CD4-positive, alpha-beta memory T cell (primary cell): Measurements from ENCODE around the gene TTC6. TPM values are rescaled to one million over a fixed set of nuclear protein-coding genes. Genes with fewer than 3 reads are reported as not detected.

Experiments
- CTCF ChIA-PET: fragments of 350-600 bp; sonication (Branson Sonifier 250); formaldehyde crosslinking; loops from one replicate; lab custom pipeline; 2021; ENCODE audit warnings: inconsistent platforms; ENCODE audit not compliant: partially characterized antibody; lab: Charles Lee
- POLR2A ChIA-PET: fragments of 350-600 bp; sonication (Branson Sonifier 250); formaldehyde crosslinking; loops from one replicate; lab custom pipeline; 2021; ENCODE audit not compliant: partially characterized antibody; lab: Charles Lee
- DNase-seq, 5 donors: peaks; one replicate each; pipeline versions ENCODE4 v3.0.0 to v3.0.0-alpha.2; 2020 to 2022; ENCODE audit warnings: mixed read lengths in 1 of 5
- H3K27ac ChIP-seq: one replicate; pipeline ENCODE4 v1.7.0; 2013; ENCODE audit warnings: low read depth, low read length
- H3K27me3 ChIP-seq: 2 replicates; pipeline ENCODE4 v1.7.0; 2013; ENCODE audit warnings: mild to moderate bottlenecking, low read length, moderate library complexity; ENCODE audit not compliant: insufficient read depth
- H3K36me3 ChIP-seq: 2 replicates; pipeline ENCODE4 v1.7.0; 2013; ENCODE audit warnings: mild to moderate bottlenecking, low read length, moderate library complexity; ENCODE audit not compliant: insufficient read depth
- H3K4me1 ChIP-seq: 2 replicates; pipeline ENCODE4 v1.7.0; 2013; ENCODE audit warnings: mild to moderate bottlenecking, low read length, moderate library complexity; ENCODE audit not compliant: insufficient read depth
- H3K4me3 ChIP-seq, 2 donors: one replicate each; pipeline ENCODE4 v1.7.0; 2013; ENCODE audit warnings: low read length in 2 of 2, mild to moderate bottlenecking in 1 of 2
- H3K9me3 ChIP-seq, 2 donors: one replicate each; pipeline ENCODE4 v1.7.0; 2013; ENCODE audit warnings: low read length in 2 of 2, control low read depth in 1 of 2; ENCODE audit not compliant: control insufficient read depth in 1 of 2
- H3K27ac Mint-ChIP-seq, 7 donors: one replicate each; pipeline ENCODE4 v1.8.0; 2020 to 2021; ENCODE audit warnings: mixed read lengths in 7 of 7, mild to moderate bottlenecking in 6 of 7, inconsistent platforms in 3 of 7, moderate library complexity in 3 of 7
- H3K27me3 Mint-ChIP-seq, 2 donors: one replicate each; pipeline ENCODE4 v1.8.0; 2020 to 2021; ENCODE audit warnings: mixed read lengths in 2 of 2
- H3K36me3 Mint-ChIP-seq, 2 donors: one replicate each; pipeline ENCODE4 v1.8.0; 2020 to 2021; ENCODE audit warnings: mixed read lengths in 2 of 2, inconsistent platforms in 1 of 2, mild to moderate bottlenecking in 1 of 2
- H3K4me1 Mint-ChIP-seq, 4 donors: one replicate each; pipeline ENCODE4 v1.8.0; 2020 to 2021; ENCODE audit warnings: mixed read lengths in 4 of 4, mild to moderate bottlenecking in 1 of 4
- H3K4me3 Mint-ChIP-seq, 8 donors: one replicate each; pipeline ENCODE4 v1.8.0; 2020 to 2021; ENCODE audit warnings: mixed read lengths in 8 of 8, mild to moderate bottlenecking in 7 of 8, moderate library complexity in 6 of 8, inconsistent platforms in 3 of 8
- H3K9me3 Mint-ChIP-seq, 8 donors: one replicate each; pipeline ENCODE4 v1.8.0; 2020 to 2021; ENCODE audit warnings: mixed read lengths in 8 of 8, mild to moderate bottlenecking in 5 of 8, inconsistent platforms in 3 of 8, moderate library complexity in 1 of 8
- intact Hi-C: fragments of 100-400 bp; cut with micrococcal nuclease; formaldehyde crosslinking; loops from one replicate; pipeline ENCODE4 v1.15.1; 2023
- polyA plus RNA-seq, 2 donors: library from polyadenylated mRNA; unstranded; fragments of 300-500 nt; fragmentation: Illumina TruSeq; gene quantifications; one replicate each; pipeline ENCODE4 v1.2.3, GENCODE V29; 2021
- total RNA-seq, 2 experiments: library from RNA; stranded (reverse); gene quantifications; one replicate each; pipeline ENCODE4 v1.2.3, GENCODE V29; 2021

TTC6 gene
- total and polyA plus RNA-seq, 4 experiments from 2014 or later, result not detected

DNA sequence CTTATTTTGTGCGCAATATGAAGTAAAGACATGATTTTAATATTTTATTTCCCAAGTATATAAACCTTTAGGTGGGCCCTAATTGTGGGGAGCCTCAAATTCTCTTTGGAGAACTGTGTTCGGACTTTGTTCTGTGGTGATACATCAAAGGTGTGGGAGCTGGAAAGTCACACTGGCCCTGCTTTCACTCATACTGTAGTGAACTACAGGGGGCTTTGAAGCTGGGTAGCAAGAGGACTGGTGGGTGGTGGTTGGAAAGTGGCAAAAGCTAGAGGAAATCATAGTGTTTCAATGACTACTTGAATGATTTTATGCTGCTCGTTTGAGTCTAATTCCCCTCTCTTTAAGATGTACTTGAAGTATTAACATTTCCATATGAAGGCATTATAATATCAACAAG, 13.2 kb downstream of the TTC6 start:
- no peaks in the 10 kb centered on the region for H3K27me3 ChIP-seq
- Mint-ChIP-seq H3K27ac (no peak overlapping the region), H3K9me3 (peaks cover 0 to 37% (median 19%) of the 10 kb centered on the region in 8 donors), H3K36me3 (no peaks in the 10 kb centered on the region), H3K27me3 (peaks cover 9 to 17% of the 10 kb centered on the region in 2 donors), H3K4me3 (no peak overlapping the region), H3K4me1 (no peaks in the 10 kb centered on the region)
- no peak for DNase-seq
- H3K36me3 ChIP-seq, result no peaks in the 10 kb centered on the region
- intact Hi-C loops, result no loop called here
- H3K4me1 ChIP-seq, result no peaks in the 10 kb centered on the region
- H3K9me3 ChIP-seq, result no peaks in the 10 kb centered on the region
- POLR2A ChIA-PET, result no interaction called here
- H3K27ac ChIP-seq, result no peak overlapping the region
- CTCF ChIA-PET, result no interaction called here
- H3K4me3 ChIP-seq, result no peak overlapping the region

DNA sequence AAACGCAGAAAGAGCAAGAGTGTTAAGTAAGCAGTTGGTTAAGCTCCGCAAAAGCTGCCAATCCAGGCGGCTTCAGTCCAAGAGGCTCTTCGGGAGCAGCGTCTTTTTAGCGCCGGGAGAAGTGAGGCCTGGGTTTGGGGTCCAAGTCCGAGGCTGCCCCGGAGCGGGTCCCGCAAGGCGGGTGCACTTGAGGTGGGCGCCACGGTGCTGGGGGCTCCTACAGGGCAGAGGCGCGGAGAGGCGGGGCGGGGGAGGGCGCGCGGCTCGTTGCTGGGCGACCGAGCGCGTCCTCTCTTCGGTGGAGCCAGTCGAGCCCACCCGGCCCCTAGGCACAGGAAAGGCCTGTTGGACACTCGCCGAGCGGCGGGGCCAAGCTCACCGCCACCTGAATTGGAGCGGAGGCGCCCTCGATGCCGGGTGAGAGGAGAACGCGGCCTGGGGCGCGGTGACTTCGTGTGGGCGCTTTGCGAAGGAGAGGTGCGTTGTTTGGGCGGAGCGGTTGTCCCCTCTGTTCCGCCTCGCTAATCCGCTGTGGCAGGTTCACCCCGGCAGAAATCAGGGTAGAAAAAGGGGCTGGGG, 15.6 kb downstream of the TTC6 start:
- Mint-ChIP-seq H3K27me3 (peaks cover 5 to 13% of the 10 kb centered on the region in 2 donors), H3K4me1 (no peaks in the 10 kb centered on the region), H3K36me3 (peaks cover 0 to 2% of the 10 kb centered on the region in 2 donors), H3K9me3 (peaks cover 0 to 52% (median 35%) of the 10 kb centered on the region in 8 donors), H3K27ac (no peak overlapping the region), H3K4me3 (no peak overlapping the region)
- no peaks in the 10 kb centered on the region for H3K4me1 ChIP-seq
- ChIA-PET POLR2A (no interaction called here), CTCF (no interaction called here)
- H3K27ac ChIP-seq, result no peak overlapping the region
- peaks cover 0 to 6% of the 10 kb centered on the region in 2 donors for H3K9me3 ChIP-seq
- intact Hi-C loops, result no loop called here
- no peaks in the 10 kb centered on the region for H3K36me3 ChIP-seq
- no peak for DNase-seq
- H3K4me3 ChIP-seq, result no peak overlapping the region
- no peaks in the 10 kb centered on the region for H3K27me3 ChIP-seq

DNA sequence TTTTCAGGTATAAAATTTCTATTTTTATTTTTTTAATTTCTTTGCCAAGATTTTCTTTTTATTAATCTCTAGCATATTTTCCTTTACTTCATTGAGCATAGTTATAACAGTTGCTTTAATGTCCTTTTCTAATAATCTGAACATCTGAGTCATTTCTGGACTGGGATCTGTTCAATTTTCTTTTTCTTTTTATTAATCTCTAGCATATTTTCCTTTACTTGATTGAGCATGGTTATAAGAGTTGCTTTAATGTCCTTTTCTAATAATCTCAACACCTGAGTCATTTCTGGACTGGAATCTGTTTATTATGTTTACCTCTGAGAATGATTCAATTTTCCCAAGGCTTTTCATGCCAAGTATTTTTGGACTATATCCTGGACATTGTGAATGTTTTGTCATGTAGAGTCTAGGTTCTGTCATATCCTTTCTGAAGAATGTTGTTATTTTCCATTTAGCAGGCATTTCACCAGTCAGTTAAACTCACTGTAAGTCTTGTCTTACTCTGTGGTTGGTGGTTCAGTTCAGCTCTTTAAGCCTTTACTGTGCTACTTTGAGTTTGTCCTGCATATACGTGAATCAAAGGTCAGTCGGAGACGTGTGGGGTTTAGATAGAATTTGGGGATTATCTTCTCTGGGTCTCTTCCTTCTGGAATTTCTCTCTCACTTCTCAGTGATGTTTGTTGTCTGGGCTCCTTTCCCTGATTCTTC, 20.3 kb downstream of the TTC6 start:
- Mint-ChIP-seq H3K27ac (no peak overlapping the region), H3K27me3 (peaks cover 2 to 7% of the 10 kb centered on the region in 2 donors), H3K36me3 (peaks cover 0 to 3% of the 10 kb centered on the region in 2 donors), H3K9me3 (peaks cover 0 to 67% (median 46%) of the 10 kb centered on the region in 8 donors), H3K4me3 (no peak overlapping the region), H3K4me1 (no peaks in the 10 kb centered on the region)
- Histone ChIP-seq H3K36me3 (no peaks in the 10 kb centered on the region), H3K4me3 (no peak overlapping the region), H3K27ac (no peak overlapping the region), H3K27me3 (no peaks in the 10 kb centered on the region), H3K4me1 (no peaks in the 10 kb centered on the region), H3K9me3 (peaks cover 0 to 6% of the 10 kb centered on the region in 2 donors)
- ChIA-PET POLR2A (no interaction called here), CTCF (no interaction called here)
- DNase-seq, result no peak
- intact Hi-C loops, result no loop called here

DNA sequence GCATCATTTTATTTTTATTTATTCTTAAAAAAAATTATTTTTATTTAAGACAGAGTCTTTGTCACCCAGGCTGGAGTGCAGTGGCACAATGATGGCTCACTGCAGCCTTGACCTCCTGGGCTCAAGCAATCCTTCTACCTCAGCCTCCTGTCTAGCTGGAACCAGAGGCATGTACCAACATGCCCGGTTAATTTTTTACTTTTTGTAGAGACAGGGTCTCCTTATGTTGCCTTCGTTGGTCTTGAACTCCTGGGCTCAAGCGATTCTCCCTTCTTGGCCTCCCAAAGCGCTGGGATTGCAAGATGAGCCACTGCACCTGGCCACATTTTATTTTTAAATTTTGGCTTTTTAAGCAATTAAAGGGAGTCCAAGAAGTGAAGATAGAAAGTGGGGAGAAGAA, 21.4 kb downstream of the TTC6 start:
- Mint-ChIP-seq H3K27ac (no peak overlapping the region), H3K27me3 (peaks cover 1 to 2% of the 10 kb centered on the region in 2 donors), H3K4me1 (no peaks in the 10 kb centered on the region), H3K36me3 (peaks cover 0 to 3% of the 10 kb centered on the region in 2 donors), H3K4me3 (no peak overlapping the region), H3K9me3 (peaks cover 0 to 63% (median 43%) of the 10 kb centered on the region in 8 donors)
- ChIA-PET POLR2A (no interaction called here), CTCF (no interaction called here)
- H3K27ac ChIP-seq, result no peak overlapping the region
- no peak for DNase-seq
- intact Hi-C loops, result no loop called here
- peaks cover 0 to 6% of the 10 kb centered on the region in 2 donors for H3K9me3 ChIP-seq
- no peaks in the 10 kb centered on the region for H3K36me3 ChIP-seq
- no peaks in the 10 kb centered on the region for H3K4me1 ChIP-seq
- H3K4me3 ChIP-seq, result no peak overlapping the region
- no peaks in the 10 kb centered on the region for H3K27me3 ChIP-seq

DNA sequence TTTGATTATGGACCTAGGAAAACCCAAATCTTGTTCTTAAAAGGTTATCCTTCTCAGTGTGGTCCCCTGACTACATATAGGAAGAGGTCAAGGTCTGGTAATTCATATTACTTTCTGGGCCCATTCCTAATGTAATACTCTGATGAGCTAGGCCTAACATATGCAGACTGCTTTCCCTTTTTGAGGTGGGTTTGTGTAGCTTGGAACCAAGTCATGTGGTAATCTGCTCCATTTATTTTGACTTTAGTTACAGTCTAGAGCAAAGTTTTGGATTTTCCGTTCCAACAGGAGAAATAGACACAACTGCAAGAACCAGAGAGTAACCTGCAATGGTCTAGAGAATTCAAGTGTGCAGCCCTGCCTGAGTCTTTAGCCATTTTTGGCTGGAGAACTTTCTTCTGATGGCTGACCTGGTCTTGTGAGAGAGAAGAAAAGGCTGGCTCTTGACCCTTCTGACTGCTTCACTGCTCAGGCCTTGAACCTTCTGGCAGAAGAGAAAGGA, 22.5 kb downstream of the TTC6 start:
- no peak overlapping the region for H3K27ac Mint-ChIP-seq
- no peaks in the 10 kb centered on the region for H3K4me1 Mint-ChIP-seq
- H3K36me3 Mint-ChIP-seq, result peaks cover 0 to 3% of the 10 kb centered on the region in 2 donors
- no peak overlapping the region for H3K4me3 ChIP-seq
- H3K36me3 ChIP-seq, result no peaks in the 10 kb centered on the region
- peaks cover 0 to 52% (median 35%) of the 10 kb centered on the region in 8 donors for H3K9me3 Mint-ChIP-seq
- CTCF ChIA-PET, result no interaction called here
- POLR2A ChIA-PET, result no interaction called here
- H3K9me3 ChIP-seq, result peaks cover 0 to 6% of the 10 kb centered on the region in 2 donors
- intact Hi-C loops, result no loop called here
- H3K27me3 ChIP-seq, result no peaks in the 10 kb centered on the region
- H3K4me1 ChIP-seq, result no peaks in the 10 kb centered on the region
- H3K4me3 Mint-ChIP-seq, result no peak overlapping the region
- H3K27ac ChIP-seq, result no peak overlapping the region
- no peak for DNase-seq
- peaks cover 2 to 6% of the 10 kb centered on the region in 2 donors for H3K27me3 Mint-ChIP-seq

DNA sequence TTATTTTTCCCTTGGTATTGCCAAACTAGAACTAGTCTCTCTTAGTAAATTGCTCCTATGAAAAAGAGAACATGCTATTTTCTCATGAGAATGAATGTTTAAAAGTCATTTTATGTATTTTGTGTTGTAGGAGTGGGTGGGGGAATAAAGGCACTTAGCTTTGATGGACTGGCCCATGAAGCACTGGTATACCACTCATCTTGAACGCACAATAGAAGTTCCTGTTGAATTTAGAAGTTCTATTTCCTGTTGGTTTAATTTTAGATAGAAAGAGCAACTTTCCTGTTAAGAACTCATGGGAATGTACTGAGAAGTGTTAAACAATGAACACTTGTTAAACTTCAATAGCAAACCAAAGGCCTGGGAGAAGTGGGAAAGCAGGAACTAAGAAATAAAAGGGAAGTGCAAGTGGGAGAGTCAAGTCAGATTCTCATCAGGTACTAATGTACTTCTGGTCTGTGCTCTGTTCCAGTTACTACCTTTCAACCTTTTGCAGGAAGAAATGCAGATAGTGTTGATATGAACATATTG, 23.1 kb downstream of the TTC6 start:
- Histone ChIP-seq H3K9me3 (peaks cover 0 to 6% of the 10 kb centered on the region in 2 donors), H3K27me3 (no peaks in the 10 kb centered on the region), H3K4me3 (no peak overlapping the region), H3K27ac (no peak overlapping the region), H3K4me1 (no peaks in the 10 kb centered on the region), H3K36me3 (no peaks in the 10 kb centered on the region)
- H3K4me3 Mint-ChIP-seq, result no peak overlapping the region
- H3K36me3 Mint-ChIP-seq, result peaks cover 0 to 3% of the 10 kb centered on the region in 2 donors
- no peaks in the 10 kb centered on the region for H3K4me1 Mint-ChIP-seq
- H3K9me3 Mint-ChIP-seq, result peaks cover 0 to 51% (median 34%) of the 10 kb centered on the region in 8 donors
- H3K27me3 Mint-ChIP-seq, result peaks cover 5 to 8% of the 10 kb centered on the region in 2 donors
- intact Hi-C loops, result no loop called here
- no peak overlapping the region for H3K27ac Mint-ChIP-seq
- DNase-seq, result no peak
- CTCF ChIA-PET, result no interaction called here
- POLR2A ChIA-PET, result no interaction called here

DNA sequence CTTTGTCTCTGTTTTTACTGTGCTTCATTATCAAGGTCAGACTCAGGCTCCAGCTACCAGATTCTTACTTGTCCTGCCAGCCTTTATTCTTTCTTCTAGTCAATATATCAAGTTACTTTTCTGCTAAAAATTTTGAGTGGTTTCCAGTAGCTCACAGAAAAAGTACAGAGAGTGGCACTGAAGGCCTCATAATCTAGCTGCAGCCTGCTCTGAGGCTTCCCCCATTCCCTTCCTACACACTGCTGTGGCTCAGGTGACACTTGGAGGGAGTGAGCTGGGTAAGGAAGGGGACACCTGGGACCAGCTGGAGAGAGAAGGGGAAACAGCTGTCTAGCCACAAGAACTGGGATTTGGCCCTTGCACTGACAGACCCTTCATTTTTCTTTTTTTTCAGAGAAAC, 25.4 kb downstream of the TTC6 start:
- CTCF ChIA-PET, result no interaction called here
- Mint-ChIP-seq H3K4me3 (no peak overlapping the region), H3K4me1 (no peaks in the 10 kb centered on the region), H3K36me3 (peaks cover 0 to 3% of the 10 kb centered on the region in 2 donors), H3K9me3 (peaks cover 0 to 35% (median 25%) of the 10 kb centered on the region in 8 donors), H3K27ac (no peak overlapping the region), H3K27me3 (peaks cover 5 to 10% of the 10 kb centered on the region in 2 donors)
- Histone ChIP-seq H3K27me3 (no peaks in the 10 kb centered on the region), H3K27ac (no peak overlapping the region), H3K9me3 (no peaks in the 10 kb centered on the region), H3K4me1 (no peaks in the 10 kb centered on the region), H3K4me3 (no peak overlapping the region), H3K36me3 (no peaks in the 10 kb centered on the region)
- POLR2A ChIA-PET, result no interaction called here
- intact Hi-C loops, result no loop called here
- DNase-seq, result no peak
